Measurements from ENCODE around the gene GPATCH4. TPM values are rescaled to one million over a fixed set of nuclear protein-coding genes. Genes with fewer than 3 reads are reported as not detected.
"Not testable (repeated sequence)": the region's sequence is repeated elsewhere in the genome, so short reads cannot be mapped to it uniquely, and the experiment has no call there.

The GPATCH4 gene
- polyA plus RNA-seq, 4 donors, result 30.2 to 33.7 (median 31.4) TPM

GRCh38 chr1:156581661-156582387, 19.5 kb downstream of the GPATCH4 start:
- no peak for DNase-seq (ENCODE audit: low read depth in 4 of 4, low spot score in 3 of 4)

DNA sequence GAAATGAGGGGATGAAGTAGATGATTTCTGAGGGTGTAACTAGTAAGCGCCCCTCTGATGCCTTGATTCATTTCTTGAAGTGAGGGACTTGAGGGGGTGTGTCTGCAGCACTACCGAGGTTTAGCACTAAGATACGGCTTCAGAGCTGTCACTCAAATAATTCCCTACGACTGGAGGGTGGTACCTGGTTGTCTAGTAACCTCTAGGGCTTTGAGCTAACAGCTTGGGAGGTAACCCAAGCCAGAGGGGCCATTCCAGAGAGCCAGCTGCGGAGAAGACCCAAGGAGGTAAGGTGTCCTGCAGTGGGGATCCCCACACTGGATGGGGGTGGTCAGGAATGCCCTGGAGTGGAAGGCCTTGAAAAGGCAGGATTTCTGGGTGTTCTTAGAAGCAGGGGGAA, 21.8 kb downstream of the GPATCH4 start, which contains the start of gene TTC24:
Gene TTC24, plus strand, starts transcription at position 252 of the 400 bp plus-strand sequence. CDS start 1,642 bp downstream, outside the sequence.
- DNase-seq (ENCODE audit: low read depth in 4 of 4, low spot score in 3 of 4), result no peak

GRCh38 chr1:156578055-156578454, 23.2 kb downstream of the GPATCH4 start:
- DNase-seq (ENCODE audit: low read depth in 4 of 4, low spot score in 3 of 4), result no peak

- no peak for DNase-seq (ENCODE audit: low read depth in 4 of 4, low spot score in 3 of 4)
Measured at GRCh38 chr1:156577550-156577949, 23.7 kb downstream of the GPATCH4 start.

DNA sequence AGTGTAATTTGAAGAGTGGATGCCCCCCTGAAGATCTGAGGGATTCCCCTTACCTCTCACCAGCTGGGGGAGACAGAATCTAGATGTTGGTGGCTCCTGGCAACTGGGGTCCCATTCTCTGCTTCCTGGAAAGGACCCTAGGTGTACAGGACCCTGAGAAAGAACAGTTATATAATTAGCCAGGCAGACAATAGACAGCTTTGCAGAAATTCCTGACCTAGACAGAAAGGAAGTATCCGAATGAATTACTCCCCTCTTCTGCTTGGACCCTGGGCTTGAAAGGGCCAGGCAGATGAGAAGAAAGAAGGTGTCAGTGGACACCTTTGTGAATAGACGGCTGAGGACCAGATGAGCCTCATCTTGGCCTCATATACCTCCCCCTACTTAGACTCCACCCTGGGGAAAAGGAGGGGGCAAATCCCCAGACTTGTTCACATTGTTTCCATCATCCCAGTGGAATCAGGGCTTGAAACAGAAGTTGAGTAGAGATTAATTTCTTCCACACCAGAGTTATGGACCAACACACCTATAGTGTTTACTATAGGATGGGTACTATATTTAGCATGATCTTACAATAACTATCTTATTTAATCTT, 27.1 kb downstream of the GPATCH4 start:
- DNase-seq (ENCODE audit: low read depth in 4 of 4, low spot score in 3 of 4), result no peak

- no peak for DNase-seq (ENCODE audit: low read depth in 4 of 4, low spot score in 3 of 4)
Measured at GRCh38 chr1:156572663-156573018, 28.6 kb downstream of the GPATCH4 start.

DNA sequence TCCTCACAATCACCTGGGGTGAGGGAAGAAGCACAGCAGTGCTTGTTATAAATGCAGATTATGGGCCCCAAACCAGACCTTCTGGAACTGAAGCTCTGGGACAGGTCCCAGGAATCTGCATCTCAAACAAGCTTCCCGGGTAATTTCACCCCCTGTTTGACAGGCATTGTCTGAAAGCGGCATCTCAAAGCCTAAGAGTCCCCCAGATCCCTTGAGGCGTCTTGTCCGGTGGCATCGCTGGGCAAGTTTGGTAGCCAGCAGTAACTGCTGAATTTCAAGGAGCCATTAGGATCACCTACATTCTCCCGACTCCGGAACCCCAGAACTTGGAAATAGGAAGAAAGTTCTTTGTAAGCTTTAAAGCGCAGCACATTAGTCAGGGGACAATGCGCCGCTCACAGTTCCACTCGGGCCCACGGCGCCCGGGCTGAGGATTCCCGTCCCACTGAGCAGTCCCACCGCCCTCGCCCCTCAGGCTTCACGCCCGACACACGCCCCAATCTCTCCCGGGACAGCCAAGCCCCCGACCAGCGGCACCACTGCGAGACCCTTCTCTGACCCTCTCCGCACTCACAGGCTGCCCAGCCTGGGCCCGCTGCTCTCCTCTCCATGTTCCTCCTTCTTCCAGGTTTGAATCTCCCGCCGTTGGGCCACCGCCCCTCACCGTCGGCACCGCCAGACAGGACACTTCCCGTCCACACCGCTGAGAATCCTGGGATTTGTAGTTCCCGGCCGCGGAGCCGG, 29.2 kb downstream of the GPATCH4 start, which contains the start of gene IQGAP3:
Gene IQGAP3, minus strand, starts transcription at position 647 of the 744 bp plus-strand sequence. Its CDS starts 36 bp downstream, at position 611.
- peak in 3 of 4 donors; percentile 66 to 73 (median 68) for DNase-seq (ENCODE audit: low read depth in 4 of 4, low spot score in 3 of 4)

DNA sequence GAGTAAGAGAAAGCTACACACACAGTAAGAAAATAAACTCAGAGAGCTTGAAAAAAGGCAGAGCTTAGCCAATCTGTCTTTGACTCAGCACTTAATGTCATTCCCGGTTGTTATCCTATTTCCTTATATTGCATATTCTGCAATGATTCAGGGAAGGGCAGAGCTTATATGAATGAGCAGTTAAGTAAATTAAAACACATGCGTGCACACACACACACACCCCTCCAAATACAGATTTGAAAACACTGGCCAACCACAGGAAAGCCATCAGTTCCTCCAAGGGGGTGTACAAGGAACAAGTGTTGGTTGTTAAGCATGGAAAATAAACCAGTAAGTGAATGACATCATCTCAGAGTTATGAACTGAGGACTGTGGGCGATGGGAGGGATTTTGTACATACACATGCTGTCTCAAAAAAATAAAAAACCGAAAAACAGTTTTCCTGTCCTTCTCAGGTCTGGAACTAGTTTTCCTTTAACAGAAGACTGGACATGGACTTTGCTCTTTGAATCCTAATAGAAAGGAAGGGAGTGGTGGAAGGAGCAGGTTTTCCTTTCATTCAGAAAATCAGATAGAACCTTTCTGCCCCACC, 29.9 kb downstream of the GPATCH4 start:
- no peak for DNase-seq (ENCODE audit: low read depth in 4 of 4, low spot score in 3 of 4)

- DNase-seq (ENCODE audit: low read depth in 4 of 4, low spot score in 3 of 4), result no peak
Measured at GRCh38 chr1:156566436-156566835, 34.8 kb downstream of the GPATCH4 start.

GRCh38 chr1:156565519-156565918, 35.8 kb downstream of the GPATCH4 start:
- no peak for DNase-seq (ENCODE audit: low read depth in 4 of 4, low spot score in 3 of 4)

DNA sequence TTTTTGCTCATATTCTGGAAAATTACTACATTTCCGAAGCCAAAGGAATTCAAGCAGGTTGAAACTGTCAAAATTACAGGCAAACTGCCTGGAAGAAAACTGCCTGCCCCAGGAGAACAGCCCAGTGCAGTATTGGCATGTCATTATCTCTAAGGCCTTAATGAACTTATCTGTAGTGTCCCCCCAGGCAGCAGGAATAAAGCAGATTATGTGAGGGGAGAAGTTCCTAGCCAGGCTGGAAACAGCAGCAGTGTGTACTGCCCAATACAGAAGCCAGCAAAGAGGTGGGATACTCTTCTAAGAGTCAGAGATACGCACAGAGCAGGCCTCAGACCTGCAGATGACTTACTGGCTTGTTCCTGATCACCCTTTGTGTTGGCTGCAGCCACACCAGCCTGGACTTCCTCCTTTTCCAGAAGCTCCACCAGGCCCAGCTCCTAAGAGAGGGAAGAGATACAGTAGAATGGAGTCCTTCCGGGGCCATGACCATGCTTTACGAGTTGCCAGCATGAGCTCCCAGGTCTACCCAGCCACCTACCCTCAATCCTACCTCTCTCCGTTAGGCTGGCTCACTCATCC, 40.6 kb downstream of the GPATCH4 start:
- no peak for DNase-seq (ENCODE audit: low read depth in 4 of 4, low spot score in 3 of 4)

DNA sequence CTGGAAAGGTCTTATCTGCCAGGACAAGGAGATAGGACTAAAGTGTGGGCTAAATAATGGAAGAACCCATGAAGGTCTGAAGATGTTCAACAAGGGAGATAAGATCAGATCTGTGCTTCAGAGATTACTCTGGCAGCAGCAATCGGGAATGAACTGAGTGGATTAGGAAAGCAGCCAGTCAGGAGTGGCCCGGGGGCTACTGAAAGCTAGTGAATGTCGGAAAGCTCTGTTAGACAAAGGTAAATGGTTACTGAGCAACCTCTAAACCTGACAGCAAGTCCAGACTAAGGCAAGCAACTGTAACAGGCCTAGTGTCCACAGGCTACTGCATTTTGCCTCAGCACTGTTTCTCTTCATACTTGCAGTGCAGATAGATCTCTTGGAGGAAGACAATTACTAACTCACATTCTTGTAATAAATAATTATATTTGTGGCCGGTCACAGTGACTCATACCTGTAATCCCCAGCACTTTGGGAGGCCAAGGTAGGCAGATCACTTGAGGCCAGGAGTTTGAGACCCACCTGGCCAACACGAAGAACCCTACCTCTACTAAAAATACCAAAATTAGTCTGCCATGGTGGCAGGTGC, 41.4 kb downstream of the GPATCH4 start:
- DNase-seq (ENCODE audit: low read depth in 4 of 4, low spot score in 3 of 4), result no peak

DNA sequence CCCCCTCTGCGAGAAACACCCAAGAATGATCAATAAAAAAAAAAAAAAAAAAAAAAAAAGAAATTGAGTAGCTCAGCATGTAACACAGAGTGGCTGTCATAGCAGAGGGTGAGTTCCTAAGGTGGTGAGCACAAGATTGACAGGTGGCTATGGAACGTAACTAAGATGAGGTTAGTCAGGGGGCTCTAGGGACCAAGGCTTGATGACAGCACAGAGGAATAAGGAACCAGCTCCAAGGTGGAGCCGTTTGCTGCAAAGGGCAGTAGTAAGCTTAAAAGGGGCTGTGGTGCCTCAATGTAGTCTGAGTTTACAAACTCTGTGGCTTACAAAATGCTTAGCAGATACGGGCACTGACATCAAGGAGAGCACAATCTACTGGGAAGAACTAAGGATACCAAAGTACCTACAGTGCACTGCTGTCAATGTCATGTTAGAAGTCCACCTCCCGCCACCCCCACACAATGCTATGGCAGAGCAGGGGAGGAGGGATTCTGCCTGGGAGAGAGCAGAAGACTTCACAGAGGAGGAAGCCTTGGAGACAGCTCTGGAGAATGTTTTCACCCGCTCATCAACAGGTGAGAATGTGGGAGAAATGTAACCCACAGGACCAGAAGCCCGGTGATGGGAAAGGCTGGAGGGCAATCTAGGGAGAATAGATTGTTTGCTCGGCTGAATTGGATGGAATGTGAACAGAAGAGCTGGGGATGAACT, 42.0 kb downstream of the GPATCH4 start:
- no peak for DNase-seq (ENCODE audit: low read depth in 4 of 4, low spot score in 3 of 4)

GRCh38 chr1:156556354-156556753, 44.9 kb downstream of the GPATCH4 start:
- DNase-seq (ENCODE audit: low read depth in 4 of 4, low spot score in 3 of 4), result no peak

- no peak for DNase-seq (ENCODE audit: low read depth in 4 of 4, low spot score in 3 of 4)
Measured at GRCh38 chr1:156555715-156556114, 45.6 kb downstream of the GPATCH4 start.

DNA sequence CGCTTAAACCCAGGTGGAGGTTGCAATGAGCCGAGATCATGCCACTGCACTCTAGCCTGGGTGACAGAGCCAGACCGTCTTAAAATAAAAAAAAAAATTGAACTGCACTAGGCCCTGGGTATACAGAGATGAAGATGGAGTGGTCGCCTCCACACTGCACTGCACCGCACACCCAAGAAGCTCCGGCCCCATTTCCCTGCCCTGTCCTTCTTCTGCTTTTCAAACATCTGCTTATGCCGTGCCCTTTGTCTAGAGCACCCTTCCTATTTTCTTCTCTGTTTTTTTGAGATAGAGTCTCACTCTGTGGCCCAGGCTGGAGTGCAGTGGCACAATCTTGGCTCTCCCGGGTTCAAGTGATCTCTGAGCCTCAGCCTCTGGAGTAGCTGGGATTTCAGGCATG, 46.3 kb downstream of the GPATCH4 start:
- DNase-seq (ENCODE audit: low read depth in 4 of 4, low spot score in 3 of 4), result no peak

DNA sequence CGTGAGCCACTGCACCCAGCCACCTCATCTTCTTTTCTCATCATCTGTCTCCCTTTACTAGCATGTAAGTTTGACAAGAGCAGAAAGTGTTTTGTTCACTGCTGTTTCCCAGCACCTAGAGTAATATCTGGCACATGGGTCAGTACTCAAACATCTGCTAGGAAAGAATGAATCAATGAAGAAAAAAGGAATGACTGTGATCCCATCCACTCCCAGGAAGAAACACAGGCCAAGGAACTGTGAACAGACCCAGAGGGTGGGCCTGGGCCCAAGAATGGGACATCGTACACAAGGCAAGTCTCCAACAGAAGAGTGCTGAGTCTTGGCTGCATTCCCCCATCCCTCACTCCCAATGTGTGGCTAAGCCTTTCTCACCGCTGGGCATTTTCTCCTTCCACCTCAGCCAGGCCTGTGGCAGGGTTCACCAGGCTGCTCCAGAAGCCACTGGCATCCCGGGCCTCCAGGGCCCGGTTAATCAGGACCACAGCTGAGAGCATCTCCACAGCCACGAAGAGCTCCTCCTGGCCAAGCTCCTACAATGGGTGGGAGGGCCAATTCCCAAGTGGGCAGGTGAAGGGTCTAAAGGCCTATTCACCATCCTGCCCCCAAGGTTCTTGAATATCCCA, 47.3 kb downstream of the GPATCH4 start:
- DNase-seq (ENCODE audit: low read depth in 4 of 4, low spot score in 3 of 4), result no peak

- DNase-seq (ENCODE audit: low read depth in 4 of 4, low spot score in 3 of 4), result not testable (repeated sequence)
Measured at GRCh38 chr1:156552937-156553336, 48.3 kb downstream of the GPATCH4 start.

- no peak for DNase-seq (ENCODE audit: low read depth in 4 of 4, low spot score in 3 of 4)
Measured at GRCh38 chr1:156552518-156552917, 48.8 kb downstream of the GPATCH4 start.

All from right renal pelvis (tissue), 4 donors.